Spleen (tissue), 11 donors: ENCODE data around the gene AGO4. TPM values are rescaled to one million over a fixed set of nuclear protein-coding genes. Genes with fewer than 3 reads are reported as not detected.

ENCODE experiments used
- DNase-seq: peaks from one replicate; pipeline ENCODE4 v3.0.0-alpha.2; 2020
- H3K27ac ChIP-seq, 8 donors: fragments of 200-600 bp; sonication (generic) in 7 of 8; 1 replicate in 4 of 8; 2 replicates in 4 of 8; pipeline versions ENCODE4 v1.5.0 to v1.8.0; 2016 to 2021; ENCODE audit warnings: inconsistent platforms in 4 of 8, mild to moderate bottlenecking in 4 of 8, moderate library complexity in 1 of 8
- H3K27me3 ChIP-seq, 7 donors: fragments of 200-600 bp; sonication (generic) in 6 of 7; replicated peaks in 1 of 7; 1 replicate in 4 of 7; 2 replicates in 3 of 7; pipeline versions ENCODE4 v1.5.0 to v1.8.0; 2016 to 2021; ENCODE audit warnings: inconsistent platforms in 3 of 7, mild to moderate bottlenecking in 1 of 7
- H3K36me3 ChIP-seq, 6 donors: fragments of 200-600 bp; sonication (generic) in 5 of 6; 1 replicate in 4 of 6; 2 replicates in 2 of 6; pipeline versions ENCODE4 v1.5.0 to v1.8.0; 2016 to 2021; ENCODE audit warnings: inconsistent platforms in 2 of 6
- H3K4me1 ChIP-seq, 6 donors: fragments of 200-600 bp; sonication (generic) in 5 of 6; 1 replicate in 3 of 6; 2 replicates in 3 of 6; pipeline versions ENCODE4 v1.5.0 to v1.8.0; 2016 to 2021; ENCODE audit warnings: inconsistent platforms in 3 of 6
- H3K4me3 ChIP-seq, 8 donors: fragments of 200-600 bp; sonication (generic) in 7 of 8; 1 replicate in 4 of 8; 2 replicates in 4 of 8; pipeline versions ENCODE4 v1.5.0 to v1.8.0; 2016 to 2021; ENCODE audit warnings: inconsistent platforms in 4 of 8, mild to moderate bottlenecking in 4 of 8, moderate library complexity in 2 of 8
- H3K9me3 ChIP-seq, 8 donors: fragments of 200-600 bp; sonication (generic) in 7 of 8; 1 replicate in 4 of 8; 2 replicates in 4 of 8; pipeline versions ENCODE4 v1.5.0 to v1.8.0; 2016 to 2021; ENCODE audit warnings: inconsistent platforms in 4 of 8
- CTCF ChIP-seq, 11 experiments: fragments of 200-600 bp in 7 of 11; fragments of 450-650 bp in 4 of 11; sonication (generic) in 4 of 11; IDR thresholded peaks in 8 of 11; conservative IDR thresholded peaks in 3 of 11; 1 replicate in 7 of 11; 2 replicates in 4 of 11; pipeline versions ENCODE4 v1.4.0 to v1.8.0; 2016 to 2021; ENCODE audit warnings: antibody characterized with exemption in 11 of 11, inconsistent platforms in 4 of 11, mild to moderate bottlenecking in 1 of 11
- POLR2A ChIP-seq, 3 donors: fragments of 450-650 bp; IDR thresholded peaks; one replicate each; pipeline ENCODE4 v1.5.1; 2017; ENCODE audit warnings: antibody characterized with exemption in 3 of 3, mild to moderate bottlenecking in 1 of 3
- POLR2AphosphoS5 ChIP-seq, 3 donors: sonication (generic); formaldehyde crosslinking; IDR thresholded peaks; one replicate each; pipeline ENCODE4 v1.5.1; 2017; ENCODE audit warnings: antibody characterized with exemption in 3 of 3
- WGBS, 5 donors: extraction: QIAGEN DNeasy Blood & Tissue Kit in 3 of 5; methylation state at CpG; one replicate each; pipeline versions ENCODE4 v1.1.5 to v1.1.7; 2013 to 2018; 5-methylcytosine and 5-hydroxymethylcytosine counted together
- intact Hi-C: fragments of 100-400 bp; cut with DNase I; formaldehyde crosslinking; loops from one replicate; pipeline ENCODE4 v1.15.0; 2023; ENCODE audit warnings: low total_unique reads
- polyA plus RNA-seq, 3 donors: library from polyadenylated mRNA; stranded (reverse); fragments of 200-250 nt; gene quantifications; one replicate each; pipeline ENCODE4 v1.2.1, GENCODE V29; 2013
- total RNA-seq, 7 donors: library from RNA; depleted of rRNA in 3 of 7; stranded (reverse); fragments of >200 nt in 3 of 7; fragmentation: NEBNext Ultra II Directional in 4 of 7; extraction: Animal tissue kit (Norgen Biotek cat#: 25700) in 4 of 7; gene quantifications; one replicate each; pipeline versions ENCODE4 v1.1.0 to v1.2.1, GENCODE V29; 2016 to 2021
- donor health status: healthy with polysubstance abuse.
- donor health status: DM: no; HTN: no; CAD: no; lungs with moderate emphysema.
- donor health status: DM: no; HTN: no; CAD: no.
- donor health status: Bipolar disorder and iron deficiency.
- donor health status: healthy.
- donor health status: DM: no; HTN: no; CAD: no.
- donor health status: DM: yes; HTN: yes; CAD: no.

AGO4 gene
- total and polyA plus RNA-seq, 10 donors, result 6.4 to 73.3 (median 31.7) TPM

- intact Hi-C loops, result no loop called here
- Histone ChIP-seq H3K27me3 (no peaks in the 10 kb centered on the region), H3K36me3 (peaks cover 3 to 100% (median 44%) of the 10 kb centered on the region in 6 donors), H3K27ac (peak overlapping the region in 7 of 8 donors; percentile 37 to 84 (median 65)), H3K4me3 (peak overlapping the region in 1 of 8 donors; percentile 30), H3K4me1 (peaks cover 4 to 50% (median 31%) of the 10 kb centered on the region in 6 donors), H3K9me3 (no peaks in the 10 kb centered on the region)
- WGBS, 5 donors, result 93 to 96% (median 95%) methylated on average over 13 to 14 of the region's 14 CpGs
- TF ChIP-seq POLR2A (IDR thresholded peaks at IDR 0.05) (no peak), POLR2AphosphoS5 (IDR thresholded peaks at IDR 0.05) (no peak), CTCF (IDR thresholded peaks at IDR 0.05 in 8 of 11, conservative IDR thresholded peaks at IDR 0.05 in 3 of 11) (no peak)
- DNase-seq, result no peak
Measured at GRCh38 chr1:35893051-35893879, 85.4 kb downstream of the AGO4 start.

- Histone ChIP-seq H3K27me3 (no peaks in the 10 kb centered on the region), H3K4me3 (peak overlapping the region in 1 of 8 donors; percentile 30), H3K4me1 (peaks cover 0 to 47% (median 22%) of the 10 kb centered on the region in 6 donors), H3K36me3 (peaks cover 3 to 100% (median 49%) of the 10 kb centered on the region in 6 donors), H3K27ac (peak overlapping the region; percentile 14 to 84 (median 64)), H3K9me3 (no peaks in the 10 kb centered on the region)
- TF ChIP-seq POLR2AphosphoS5 (IDR thresholded peaks at IDR 0.05) (peak in 2 of 3 donors; percentile 47 to 74), POLR2A (IDR thresholded peaks at IDR 0.05) (no peak)
- DNase-seq, result peak; percentile 83
- intact Hi-C loops, result no loop called here
- WGBS, 5 donors, result 19 to 37% (median 25%) methylated on average over 6 of the region's 6 CpGs
Measured at GRCh38 chr1:35894183-35894582, 86.4 kb downstream of the AGO4 start.

GRCh38 chr1:35894656-35895055 is 86.8 kb downstream of the AGO4 start:
- Histone ChIP-seq H3K36me3 (peaks cover 3 to 100% (median 48%) of the 10 kb centered on the region in 6 donors), H3K27me3 (no peaks in the 10 kb centered on the region), H3K9me3 (no peaks in the 10 kb centered on the region), H3K27ac (peak overlapping the region; percentile 14 to 84 (median 64)), H3K4me3 (peak overlapping the region in 1 of 8 donors; percentile 30), H3K4me1 (peaks cover 0 to 47% (median 18%) of the 10 kb centered on the region in 6 donors)
- TF ChIP-seq POLR2AphosphoS5 (IDR thresholded peaks at IDR 0.05) (no peak), CTCF (IDR thresholded peaks at IDR 0.05 in 8 of 11, conservative IDR thresholded peaks at IDR 0.05 in 3 of 11) (no peak), POLR2A (IDR thresholded peaks at IDR 0.05) (no peak)
- WGBS, 5 donors, result 95 to 100% (median 100%) methylated on average over 1 of the region's 1 CpG
- intact Hi-C loops, result no loop called here
- DNase-seq, result no peak

GRCh38 chr1:35899941-35900340 is 92.1 kb downstream of the AGO4 start:
- DNase-seq, result no peak
- H3K4me1 ChIP-seq, result peaks cover 0 to 23% (median 3%) of the 10 kb centered on the region in 6 donors
- intact Hi-C loops, result no loop called here
- H3K27me3 ChIP-seq, result no peaks in the 10 kb centered on the region
- peaks cover 0 to 99% (median 60%) of the 10 kb centered on the region in 6 donors for H3K36me3 ChIP-seq
- TF ChIP-seq CTCF (IDR thresholded peaks at IDR 0.05 in 8 of 11, conservative IDR thresholded peaks at IDR 0.05 in 3 of 11) (no peak), POLR2AphosphoS5 (IDR thresholded peaks at IDR 0.05) (no peak), POLR2A (IDR thresholded peaks at IDR 0.05) (no peak)
- H3K9me3 ChIP-seq, result no peaks in the 10 kb centered on the region
- H3K4me3 ChIP-seq, result no peak overlapping the region
- H3K27ac ChIP-seq, result no peak overlapping the region
